Gastroesophageal sphincter (tissue), 2 donors: Measurements from ENCODE around the gene MIOS.

Experiments used
- EP300 ChIP-seq: sonication (generic); formaldehyde crosslinking; IDR thresholded peaks from one replicate; pipeline ENCODE4 v1.6.1; 2017; ENCODE audit warnings: antibody characterized with exemption, mild to moderate bottlenecking
- POLR2A ChIP-seq, 2 donors: fragments of 450-650 bp; IDR thresholded peaks; one replicate each; pipeline ENCODE4 v1.6.1; 2017; ENCODE audit warnings: antibody characterized with exemption in 2 of 2, mild to moderate bottlenecking in 2 of 2, moderate library complexity in 1 of 2

DNA sequence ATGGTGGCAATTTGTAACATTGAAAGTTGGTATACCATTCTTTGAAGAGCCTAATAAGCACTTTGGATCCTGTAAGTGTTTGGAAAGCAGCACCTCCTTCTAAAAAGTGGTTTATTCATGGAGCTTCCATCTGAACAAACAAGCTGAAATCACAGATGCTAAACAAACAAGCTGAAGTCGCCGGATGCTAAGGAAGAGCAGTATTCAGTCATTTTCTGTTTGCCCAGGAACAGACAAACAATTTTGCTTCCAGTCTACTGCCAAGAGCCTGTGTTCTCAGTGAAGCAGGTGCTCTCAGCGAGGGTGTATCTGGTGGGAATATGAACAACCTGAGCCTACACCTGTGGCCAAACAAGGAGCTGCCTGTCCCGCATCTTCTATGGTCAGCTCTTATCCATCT is 37.4 kb upstream of the MIOS start:
- TF ChIP-seq POLR2A (IDR thresholded peaks at IDR 0.05) (no peak), EP300 (no peak)
